Stimulated activated CD4-positive, alpha-beta T cell treated with anti-CD3 and anti-CD28 coated beads, Interleukin-2, amount 100 ng/mL, for 4 hours (primary cell): ENCODE data around the gene OR13J1.
A peak's percentile ranks its signal among the peaks of the same experiment; 100 is the strongest.

ENCODE experiments used
- DNase-seq: peaks from one replicate; pipeline ENCODE4 v3.0.0-alpha.2; 2020; ENCODE audit warnings: low read depth

Gene OR13J1

GRCh38 chr9:35834260-35835215, 35.7 kb downstream of the OR13J1 start:
- no peak for DNase-seq

DNA sequence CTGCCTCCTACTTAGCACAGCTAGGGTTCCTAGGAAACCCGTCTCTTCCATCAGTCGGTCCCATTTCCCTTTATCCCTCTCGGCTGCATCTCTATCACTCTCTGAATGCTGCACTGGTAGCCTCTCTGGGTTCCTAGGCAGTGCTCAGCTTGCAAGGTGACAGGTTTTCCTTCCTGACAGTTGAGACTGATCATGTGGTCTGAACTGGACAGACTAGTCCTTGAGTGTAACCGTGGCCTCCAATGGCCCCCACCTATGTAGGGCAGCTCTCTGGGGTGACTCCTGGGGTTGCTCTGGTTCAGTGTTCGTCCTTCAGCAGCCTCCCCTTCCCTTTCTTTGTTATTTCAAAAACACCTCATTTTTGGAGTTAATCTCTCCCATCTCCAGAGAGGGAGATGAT, 37.4 kb downstream of the OR13J1 start:
- DNase-seq = no peak

DNA sequence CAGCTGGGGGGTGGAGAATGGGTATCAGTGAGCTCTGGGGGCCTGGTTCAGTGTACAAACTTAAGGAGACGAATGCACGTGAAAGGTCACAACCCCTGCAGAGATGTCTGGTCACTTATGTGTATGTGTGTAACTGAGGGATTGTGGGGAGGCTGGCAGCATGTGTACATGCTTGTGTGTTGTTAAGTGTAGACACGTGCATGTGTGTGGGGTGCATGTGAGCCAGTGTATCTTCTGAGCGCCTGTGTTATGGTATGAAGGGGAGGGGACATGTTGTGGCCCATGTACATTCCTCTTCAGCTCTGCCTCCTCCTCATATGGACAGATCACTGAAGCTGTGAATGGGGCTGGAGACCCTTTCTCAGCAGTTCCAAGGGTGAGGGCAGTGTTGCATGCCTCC, 39.2 kb downstream of the OR13J1 start:
- DNase-seq = no peak

- DNase-seq = no peak
Measured at GRCh38 chr9:35829764-35830096, 40.5 kb downstream of the OR13J1 start.

- peak; percentile 95 for DNase-seq
Measured at GRCh38 chr9:35829084-35829763, 41.0 kb downstream of the OR13J1 start, which contains the start of gene TMEM8B. TMEM8B (plus strand) TSS chr9:35829228; CDS start chr9:35829448, 220 bp downstream.

DNA sequence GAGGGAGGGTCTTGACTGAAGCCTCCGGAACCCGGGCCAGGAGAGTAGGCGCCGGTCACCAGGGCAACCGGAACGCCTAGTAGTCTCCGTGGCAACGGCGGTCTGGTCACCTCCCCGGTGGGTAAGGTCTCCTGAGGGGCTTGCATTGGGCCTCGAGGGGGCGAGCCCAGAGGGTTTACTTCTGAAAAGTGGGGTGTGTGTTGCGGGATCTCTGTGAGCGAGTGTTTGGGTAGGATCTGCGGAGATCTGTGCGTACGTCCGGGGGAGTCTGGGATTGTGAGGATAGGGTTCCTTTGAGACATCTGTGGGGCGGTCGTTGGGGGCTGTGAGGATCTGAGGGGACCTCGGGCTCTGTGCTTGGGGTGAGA, 41.5 kb downstream of the OR13J1 start, which contains the start of gene FAM221B:
Gene FAM221B (minus strand): TSS at position 17 of the 368 bp plus-strand sequence. CDS start 2,571 bp downstream, outside the sequence.
- DNase-seq = no peak

DNA sequence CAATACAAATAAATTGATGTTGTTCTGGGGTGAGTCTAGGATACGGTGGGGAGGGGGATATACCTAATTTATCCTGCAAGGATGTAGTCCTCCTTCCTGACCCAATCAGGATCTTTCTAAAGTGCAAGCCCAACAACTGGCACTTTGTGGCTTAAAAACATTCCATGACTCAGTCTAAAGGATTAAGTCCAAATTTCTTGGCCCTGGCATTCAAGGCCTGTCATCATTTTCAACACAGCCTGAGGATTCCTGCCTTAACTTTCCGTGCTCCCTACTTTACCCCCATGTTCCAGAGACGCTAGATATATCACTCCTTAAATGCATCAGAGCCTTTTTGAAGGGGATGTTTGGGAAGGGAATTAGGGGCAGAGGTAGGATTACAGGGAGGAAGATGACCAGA, 42.7 kb downstream of the OR13J1 start:
- no peak for DNase-seq

- no peak for DNase-seq
Measured at GRCh38 chr9:35826071-35826701, 44.0 kb downstream of the OR13J1 start.

GRCh38 chr9:35822926-35823325, 47.3 kb downstream of the OR13J1 start:
- DNase-seq = no peak

DNA sequence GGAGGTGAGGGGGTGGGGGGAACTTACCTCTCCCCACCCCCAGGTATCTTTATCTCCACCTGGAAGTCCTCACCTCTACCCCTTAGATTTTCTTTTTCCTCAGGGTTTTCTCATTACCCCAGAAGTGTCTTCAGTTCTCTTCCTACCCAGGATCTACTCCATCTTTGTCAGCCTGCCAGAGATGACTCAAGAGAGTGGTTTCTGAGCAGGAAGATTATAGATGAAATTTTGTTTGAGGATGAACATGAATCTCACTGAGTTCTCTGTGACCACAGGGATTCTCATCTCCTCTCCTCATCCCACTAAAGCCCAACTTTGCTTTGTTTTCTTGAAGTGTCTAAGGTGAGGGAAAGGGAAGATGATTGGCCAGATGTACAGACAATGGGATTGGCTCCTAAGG, 50.1 kb downstream of the OR13J1 start:
- DNase-seq = no peak
